GM12878 (cell line): Measurements from ENCODE around the gene ACSM6. TPM values are rescaled to one million over a fixed set of nuclear protein-coding genes. Genes with fewer than 3 reads are reported as not detected.

ENCODE experiments used
- ATAC-seq: fragments of 200-7000 bp; cut with Tn5 transposase; 3 replicates; pipeline ENCODE4 v1.9.1; 2020; ENCODE audit warnings: mild to moderate bottlenecking, moderate library complexity
- BruUV-seq: library from RNA; stranded (reverse); fragments of 400-500 nt; replicated peaks from 2 replicates; lab custom pipeline; 2021; lab: Mats Ljungman, UMichigan
- CTCF ChIA-PET: fragments of 300-600 bp; sonication (Branson Sonifier 250); formaldehyde crosslinking; extraction: SDS; loops from one replicate; lab custom pipeline; 2021; ENCODE audit warnings: inconsistent platforms; lab: Yijun Ruan, JAX
- POLR2A ChIA-PET: fragments of 350-600 bp; formaldehyde crosslinking; extraction: SDS; loops from one replicate; lab custom pipeline; 2021; ENCODE audit warnings: inconsistent platforms; lab: Charles Lee
- RAD21 ChIA-PET: fragments of 300-600 bp; sonication (Branson Sonifier 250); formaldehyde crosslinking; loops from one replicate; lab custom pipeline; 2023; ENCODE audit warnings: antibody characterized with exemption; ENCODE audit not compliant: unreplicated experiment; lab: Charles Lee
- SMC1A ChIA-PET: fragments of 300-600 bp; sonication (Branson Sonifier 250); formaldehyde crosslinking; loops from one replicate; lab custom pipeline; 2023; ENCODE audit not compliant: unreplicated experiment, uncharacterized antibody; lab: Charles Lee
- DNase-seq: peaks from one replicate; pipeline ENCODE4 v3.0.0-alpha.2; 2011; ENCODE audit warnings: low read depth, low spot score
- FAIRE-seq: peaks from 3 replicates; lab custom pipeline; 2011; peaks lifted over from hg19 to GRCh38; lab: Jason Lieb, UNC
- H2AFZ ChIP-seq: 2 replicates; pipeline ENCODE4 v1.6.0; 2011; ENCODE audit warnings: low read depth, low read length, control low read depth; ENCODE audit not compliant: control insufficient read depth
- H3K27ac ChIP-seq: 2 replicates; pipeline ENCODE4 v1.5.1; 2011; ENCODE audit warnings: control low read depth; ENCODE audit not compliant: control insufficient read depth, insufficient read depth
- H3K27me3 ChIP-seq, 2 experiments: replicated peaks in 1 of 2; 2 replicates each; pipeline versions ENCODE4 v1.6.0 to v1.6.1; 2011; ENCODE audit warnings: low read length in 1 of 2; ENCODE audit not compliant: control insufficient read depth in 2 of 2, insufficient read depth in 2 of 2
- H3K36me3 ChIP-seq, 2 experiments: 2 replicates each; pipeline ENCODE4 v1.5.1; 2011; ENCODE audit warnings: low read length in 1 of 2; ENCODE audit not compliant: control insufficient read depth in 2 of 2, insufficient read depth in 2 of 2
- H3K4me1 ChIP-seq: 2 replicates; pipeline ENCODE4 v1.6.1; 2011; ENCODE audit warnings: mild to moderate bottlenecking, low read length, moderate library complexity, mixed read lengths; ENCODE audit not compliant: control insufficient read depth, insufficient read depth
- H3K4me2 ChIP-seq: 2 replicates; pipeline ENCODE4 v1.6.0; 2011; ENCODE audit warnings: control low read depth; ENCODE audit not compliant: control insufficient read depth, insufficient read depth
- H3K4me3 ChIP-seq: fragments of 200-600 bp; sonication (generic); 2 replicates; pipeline ENCODE4 v1.5.1; 2016
- H3K79me2 ChIP-seq: 2 replicates; pipeline ENCODE4 v1.6.0; 2011; ENCODE audit warnings: low read length; ENCODE audit not compliant: control insufficient read depth, insufficient read depth
- H3K9ac ChIP-seq: 2 replicates; pipeline ENCODE4 v1.8.0; 2011; ENCODE audit warnings: low read length, control low read depth, mixed read lengths; ENCODE audit not compliant: control insufficient read depth, insufficient read depth
- H3K9me3 ChIP-seq: replicated peaks from 3 replicates; pipeline ENCODE4 v1.5.1; 2011; ENCODE audit warnings: mild to moderate bottlenecking, low read length; ENCODE audit not compliant: control insufficient read depth, insufficient read depth
- H4K20me1 ChIP-seq: 2 replicates; pipeline ENCODE4 v1.6.0; 2011; ENCODE audit not compliant: control insufficient read depth, insufficient read depth
- DPF2 ChIP-seq: fragments of 450-650 bp; IDR thresholded peaks from 2 replicates; pipeline ENCODE4 v1.6.1; 2017; ENCODE audit warnings: mild to moderate bottlenecking
- MYB ChIP-seq: fragments of 150-350 bp; IDR thresholded peaks from 2 replicates; pipeline ENCODE4 v1.6.1; 2014; ENCODE audit warnings: mild to moderate bottlenecking, low read depth, low read length, borderline replicate concordance
- RELA ChIP-seq: fragments of 450-650 bp; IDR thresholded peaks from 2 replicates; pipeline ENCODE4 v1.8.0; 2014; ENCODE audit warnings: borderline replicate concordance; ENCODE audit not compliant: partially characterized antibody
- RUNX3 ChIP-seq: IDR thresholded peaks from 2 replicates; pipeline ENCODE4 v1.6.1; 2012; ENCODE audit warnings: low read length, inconsistent platforms
- SIN3A ChIP-seq: IDR thresholded peaks from 2 replicates; pipeline ENCODE4 v1.6.1; 2012; ENCODE audit warnings: low read depth, low read length, improper control_type of control experiment
- WGBS: methylation state at CpG from one replicate; pipeline ENCODE4 v1.1.6; 2016; ENCODE audit warnings: low lambda C conversion rate; ENCODE audit not compliant: insufficient replicate concordance, insufficient coverage; ENCODE audit errors: missing lambda C conversion rate; 5-methylcytosine and 5-hydroxymethylcytosine counted together
- in situ Hi-C: fragments of 300-500 bp; cut with MboI; formaldehyde crosslinking; loops from 9 replicates; pipeline ENCODE4 v1.14.3; 2018; ENCODE audit warnings: mixed read lengths
- intact Hi-C: fragments of 100-400 bp; cut with micrococcal nuclease; formaldehyde crosslinking; loops from one replicate; pipeline ENCODE4 v1.14.2; 2022; ENCODE audit not compliant: unreplicated experiment
- polyA plus RNA-seq, 11 experiments: library from polyadenylated mRNA; depleted of rRNA in 4 of 11; unstranded in 6 of 11; stranded (reverse) in 5 of 11; fragments of >200 nt; fragmentation: Nextera tagmentation in 4 of 11; fragmentation: Illumina TruSeq in 1 of 11; extraction: Ambion mirVana in 4 of 11; extraction: Trizol in 1 of 11; gene quantifications; 1 replicate in 1 of 11; 2 replicates in 10 of 11; pipeline versions ENCODE4 v1.2.1 to v1.2.3, GENCODE V29; 2011 to 2016; ENCODE audit warnings: inconsistent platforms in 2 of 11, missing spikeins in 2 of 11, low read depth in 1 of 11
- total RNA-seq, 4 experiments: library from RNA; depleted of rRNA in 3 of 4; stranded (reverse); fragments of >200 nt in 3 of 4; fragmentation: Illumina TruSeq in 1 of 4; extraction: Trizol in 1 of 4; gene quantifications; 2 replicates each; pipeline versions ENCODE4 v1.2.1 to v1.2.3, GENCODE V29; 2013 to 2021

ACSM6 gene
- total and polyA plus RNA-seq, 10 of the 15 experiments (the other 5 are each of a cell fraction or from before 2014, with no cell fraction given) = 0.06 to 0.21 (median 0.20) TPM; not detected in 7

- no TSS peak for BruUV-seq
- H3K4me1 ChIP-seq = peaks cover 3% of the 10 kb centered on the region; the same call in 1 of the 2 replicates
- H4K20me1 ChIP-seq = 0 out of 2 replicates have a peak, but pooled peaks cover 5% of the 10 kb centered on the region
- in situ Hi-C loops (no loop called here), intact Hi-C loops (no loop called here)
- peaks cover 23 to 46% of the 10 kb centered on the region in 2 experiments for H3K36me3 ChIP-seq
- peaks cover 65% of the 10 kb centered on the region for H3K79me2 ChIP-seq
- WGBS = 98% methylated on average over 2 of the region's 2 CpGs
- ATAC-seq (no peak), FAIRE-seq (no peak), DNase-seq (no peak)
- H3K27ac ChIP-seq = no peak overlapping the region
- POLR2A ChIA-PET = no interaction called here
- no peak overlapping the region for H3K4me2 ChIP-seq
- H3K9ac ChIP-seq = no peak overlapping the region
- H3K27me3 ChIP-seq = no peaks in the 10 kb centered on the region
- no peak for TF ChIP-seq MYB
- no peak for TF ChIP-seq DPF2
- TF ChIP-seq SIN3A = no peak
- no peak overlapping the region for H3K4me3 ChIP-seq
- H2AFZ ChIP-seq = no peak overlapping the region
- RAD21 ChIA-PET = interaction anchor here (2.2 kb wide), 1 partner anchor 8 kb away, joined by 6 read pairs; no protein-coding TSS in a partner anchor
- H3K9me3 ChIP-seq = no peaks in the 10 kb centered on the region; the same call in 1 of the 3 replicates
- SMC1A ChIA-PET = interaction anchor here (1.0 to 4.7 kb wide), 8 partner anchors 7 to 110 kb away, joined by 3 to 19 read pairs (median 6); no protein-coding TSS in a partner anchor
- CTCF ChIA-PET = interaction anchor here (1.2 to 1.8 kb wide), 3 partner anchors 11 to 109 kb away, joined by 4 to 11 read pairs (median 5); no protein-coding TSS in a partner anchor
Observed at GRCh38 chr10:95253686-95254085, 59.6 kb downstream of the ACSM6 start.

- peaks cover 18 to 42% of the 10 kb centered on the region in 2 experiments for H3K36me3 ChIP-seq
- ATAC-seq (peak; percentile 57), FAIRE-seq (no peak), DNase-seq (no peak)
- H2AFZ ChIP-seq = no peak overlapping the region
- in situ Hi-C loops = no loop called here
- no TSS peak for BruUV-seq
- intact Hi-C loops = no loop called here
- 36% methylated on average over 3 of the region's 3 CpGs for WGBS
- ChIA-PET CTCF (interaction anchor here (0.6 to 2.4 kb wide), 7 partner anchors 8 to 1552 kb away, joined by 3 to 11 read pairs (median 5); no protein-coding TSS in a partner anchor), RAD21 (interaction anchor here (1.0 to 2.2 kb wide), 3 partner anchors 9 to 109 kb away, joined by 3 to 6 read pairs (median 3); no protein-coding TSS in a partner anchor), SMC1A (interaction anchor here (0.7 to 4.7 kb wide), 9 partner anchors 8 to 121 kb away, joined by 3 to 19 read pairs (median 5); no protein-coding TSS in a partner anchor), POLR2A (interaction anchor here (0.5 to 0.6 kb wide), 2 partner anchors 17 to 25 kb away, joined by 3 to 4 read pairs; no protein-coding TSS in a partner anchor)
- no peak overlapping the region for H3K4me3 ChIP-seq
- H3K79me2 ChIP-seq = peaks cover 65% of the 10 kb centered on the region
- no peaks in the 10 kb centered on the region; the same call in 1 of the 3 replicates for H3K9me3 ChIP-seq
- no peak for TF ChIP-seq RELA
- TF ChIP-seq RUNX3 = 0 out of 2 replicates have a peak, but pooled peaks have one; percentile 26
- H3K9ac ChIP-seq = no peak overlapping the region
- 0 out of 2 replicates have a peak, but pooled peaks cover 5% of the 10 kb centered on the region for H4K20me1 ChIP-seq
- H3K27me3 ChIP-seq = no peaks in the 10 kb centered on the region
- no peak overlapping the region for H3K27ac ChIP-seq
- no peaks in the 10 kb centered on the region; the same call in 1 of the 2 replicates for H3K4me1 ChIP-seq
- no peak overlapping the region for H3K4me2 ChIP-seq
Observed at GRCh38 chr10:95254629-95255028, 60.6 kb downstream of the ACSM6 start.
